Mucosa of rectum (tissue), 2 donors: ENCODE data around the gene TNPO2.

Experiments
- H3K27ac ChIP-seq, 2 donors: one replicate each; pipeline ENCODE4 v1.7.0; 2013; ENCODE audit warnings: inconsistent platforms in 2 of 2, low read depth in 2 of 2, low read length in 2 of 2
- H3K27me3 ChIP-seq, 2 donors: one replicate each; pipeline ENCODE4 v1.7.0; 2013; ENCODE audit warnings: low read length in 2 of 2; ENCODE audit not compliant: control insufficient read depth in 2 of 2, insufficient read depth in 2 of 2
- H3K36me3 ChIP-seq, 2 donors: one replicate each; pipeline ENCODE4 v1.7.0; 2013; ENCODE audit warnings: low read length in 2 of 2; ENCODE audit not compliant: control insufficient read depth in 2 of 2, insufficient read depth in 2 of 2
- H3K4me1 ChIP-seq, 2 donors: one replicate each; pipeline ENCODE4 v1.7.0; 2013; ENCODE audit warnings: low read length in 2 of 2, mild to moderate bottlenecking in 1 of 2; ENCODE audit not compliant: control insufficient read depth in 2 of 2, insufficient read depth in 2 of 2
- H3K4me3 ChIP-seq, 2 donors: one replicate each; pipeline ENCODE4 v1.7.0; 2013; ENCODE audit warnings: low read length in 2 of 2
- H3K9ac ChIP-seq, 2 donors: one replicate each; pipeline ENCODE4 v1.7.0; 2013; ENCODE audit warnings: low read length in 2 of 2, low read depth in 1 of 2, mild to moderate bottlenecking in 1 of 2
- H3K9me3 ChIP-seq, 2 donors: one replicate each; pipeline ENCODE4 v1.7.0; 2013; ENCODE audit warnings: low read length in 2 of 2; ENCODE audit not compliant: control insufficient read depth in 2 of 2
- donor health status: healthy.
- donor health status: Normal muscosa, but diverticular disease.

Gene TNPO2

GRCh38 chr19:12657966-12658365 lies 65.8 kb downstream of the TNPO2 start:
- no peak overlapping the region for H3K9ac ChIP-seq
- no peaks in the 10 kb centered on the region for H3K9me3 ChIP-seq
- H3K36me3 ChIP-seq = peaks cover 22 to 42% of the 10 kb centered on the region in 2 donors
- H3K27ac ChIP-seq = no peak overlapping the region
- H3K4me3 ChIP-seq = no peak overlapping the region
- no peaks in the 10 kb centered on the region for H3K4me1 ChIP-seq
- H3K27me3 ChIP-seq = no peaks in the 10 kb centered on the region

- peaks cover 22 to 42% of the 10 kb centered on the region in 2 donors for H3K36me3 ChIP-seq
These were observed 66.7 kb downstream of the TNPO2 start for GRCh38 chr19:12656899-12657571.

GRCh38 chr19:12655546-12655945 lies 68.2 kb downstream of the TNPO2 start:
- no peak overlapping the region for H3K4me3 ChIP-seq
- no peaks in the 10 kb centered on the region for H3K4me1 ChIP-seq
- no peaks in the 10 kb centered on the region for H3K9me3 ChIP-seq
- no peak overlapping the region for H3K9ac ChIP-seq
- H3K36me3 ChIP-seq = peaks cover 16 to 39% of the 10 kb centered on the region in 2 donors
- H3K27me3 ChIP-seq = no peaks in the 10 kb centered on the region
- no peak overlapping the region for H3K27ac ChIP-seq

More at GRCh38 chr19:12656899-12657571, 66.7 kb downstream of the TNPO2 start:
- Histone ChIP-seq H3K27me3 (no peaks in the 10 kb centered on the region), H3K4me3 (no peak overlapping the region), H3K4me1 (no peaks in the 10 kb centered on the region), H3K27ac (no peak overlapping the region), H3K9ac (no peak overlapping the region), H3K9me3 (no peaks in the 10 kb centered on the region)

- H3K36me3 ChIP-seq = peaks cover 12 to 28% of the 10 kb centered on the region in 2 donors
These were observed 71.5 kb downstream of the TNPO2 start for GRCh38 chr19:12652219-12652618.

GRCh38 chr19:12649941-12650340 lies 73.8 kb downstream of the TNPO2 start:
- no peak overlapping the region for H3K9ac ChIP-seq
- no peak overlapping the region for H3K27ac ChIP-seq
- no peaks in the 10 kb centered on the region for H3K27me3 ChIP-seq
- H3K9me3 ChIP-seq = no peaks in the 10 kb centered on the region
- H3K4me1 ChIP-seq = peaks cover 5 to 6% of the 10 kb centered on the region in 2 donors
- peaks cover under 1 to 10% of the 10 kb centered on the region in 2 donors for H3K36me3 ChIP-seq
- H3K4me3 ChIP-seq = no peak overlapping the region

More at GRCh38 chr19:12652219-12652618, 71.5 kb downstream of the TNPO2 start:
- no peak overlapping the region for H3K27ac ChIP-seq
- no peaks in the 10 kb centered on the region for H3K9me3 ChIP-seq
- no peak overlapping the region for H3K4me3 ChIP-seq
- H3K27me3 ChIP-seq = no peaks in the 10 kb centered on the region
- H3K9ac ChIP-seq = no peak overlapping the region
- H3K4me1 ChIP-seq = peaks cover 5 to 6% of the 10 kb centered on the region in 2 donors
